Cardiac muscle cell (in vitro differentiated cells and primary cell): ENCODE results near the gene PIGC. TPM values are rescaled to one million over a fixed set of nuclear protein-coding genes. Genes with fewer than 3 reads are reported as not detected.
"Not testable (repeated sequence)": the region's sequence is repeated elsewhere in the genome, so short reads cannot be mapped to it uniquely, and the experiment has no call there.

Source experiments
- DNase-seq, 2 donors: peaks; one replicate each; pipeline versions ENCODE4 v3.0.0 to v3.0.0-alpha.2; 2010 to 2017; ENCODE audit warnings: low read depth in 1 of 2, low spot score in 1 of 2
- H3K27ac ChIP-seq: fragments of 200-600 bp; sonication (generic); 2 replicates; pipeline ENCODE4 v1.5.1; 2016
- H3K27me3 ChIP-seq: fragments of 200-600 bp; sonication (generic); 2 replicates; pipeline ENCODE4 v1.6.0; 2016; ENCODE audit warnings: control low read depth
- H3K36me3 ChIP-seq: fragments of 200-600 bp; sonication (generic); 2 replicates; pipeline ENCODE4 v1.5.1; 2016; ENCODE audit warnings: control low read depth
- H3K4me1 ChIP-seq: fragments of 200-600 bp; sonication (generic); 2 replicates; pipeline ENCODE4 v1.8.1; 2017; ENCODE audit warnings: low read depth, mild to moderate bottlenecking, mixed run types
- H3K4me3 ChIP-seq: fragments of 200-600 bp; sonication (generic); 2 replicates; pipeline ENCODE4 v1.5.1; 2016; ENCODE audit warnings: mild to moderate bottlenecking
- H3K9me3 ChIP-seq: fragments of 200-600 bp; sonication (generic); 2 replicates; pipeline ENCODE4 v1.5.1; 2017; ENCODE audit warnings: low read depth, mild to moderate bottlenecking, control low read depth
- polyA plus RNA-seq: library from polyadenylated mRNA; unstranded; fragments of >200 nt; fragmentation: Nextera tagmentation; extraction: Ambion mirVana; gene quantifications from 2 replicates; pipeline ENCODE4 v1.2.1, GENCODE V29; 2016
- total RNA-seq: library from RNA; depleted of rRNA; stranded (reverse); fragments of >200 nt; gene quantifications from 2 replicates; pipeline ENCODE4 v1.2.3, GENCODE V29; 2016
- TF ChIP-seq, protein P1 (sequence below): IDR thresholded peaks from 2 replicates; pipeline ENCODE4 v1.5.1; 2012; ENCODE audit warnings: low read depth, mild to moderate bottlenecking, low read length

The PIGC gene
- total and polyA plus RNA-seq, 2 experiments from 2014 or later = 10.9 to 35.1 TPM

DNA sequence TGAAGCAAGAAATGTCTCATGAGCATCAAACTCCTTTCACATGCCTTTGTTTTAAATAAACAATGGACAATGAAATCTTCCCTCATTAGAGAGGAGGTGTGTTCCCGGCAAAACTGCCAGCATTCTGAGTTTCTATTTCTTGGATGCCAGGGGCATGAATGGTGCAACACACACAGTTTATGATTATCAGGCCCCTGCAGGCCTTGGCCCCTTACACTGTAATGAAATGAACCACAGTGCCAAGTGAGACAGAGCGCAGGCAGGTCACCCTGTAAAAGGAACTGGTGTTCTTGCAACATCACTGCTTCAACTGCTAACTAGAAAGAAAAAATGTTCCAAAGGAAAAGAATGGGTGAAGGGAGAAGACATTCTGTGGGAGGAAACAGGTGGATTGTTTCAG lies 3.8 kb upstream of the PIGC start:
- Histone ChIP-seq H3K4me1 (peaks cover 29% of the 10 kb centered on the region), H3K9me3 (no peaks in the 10 kb centered on the region), H3K36me3 (no peaks in the 10 kb centered on the region), H3K27ac (no peak overlapping the region), H3K4me3 (no peak overlapping the region), H3K27me3 (no peaks in the 10 kb centered on the region)
- peak in 1 of 2 donors; percentile 60 for DNase-seq
- TF ChIP-seq, protein P1, sequence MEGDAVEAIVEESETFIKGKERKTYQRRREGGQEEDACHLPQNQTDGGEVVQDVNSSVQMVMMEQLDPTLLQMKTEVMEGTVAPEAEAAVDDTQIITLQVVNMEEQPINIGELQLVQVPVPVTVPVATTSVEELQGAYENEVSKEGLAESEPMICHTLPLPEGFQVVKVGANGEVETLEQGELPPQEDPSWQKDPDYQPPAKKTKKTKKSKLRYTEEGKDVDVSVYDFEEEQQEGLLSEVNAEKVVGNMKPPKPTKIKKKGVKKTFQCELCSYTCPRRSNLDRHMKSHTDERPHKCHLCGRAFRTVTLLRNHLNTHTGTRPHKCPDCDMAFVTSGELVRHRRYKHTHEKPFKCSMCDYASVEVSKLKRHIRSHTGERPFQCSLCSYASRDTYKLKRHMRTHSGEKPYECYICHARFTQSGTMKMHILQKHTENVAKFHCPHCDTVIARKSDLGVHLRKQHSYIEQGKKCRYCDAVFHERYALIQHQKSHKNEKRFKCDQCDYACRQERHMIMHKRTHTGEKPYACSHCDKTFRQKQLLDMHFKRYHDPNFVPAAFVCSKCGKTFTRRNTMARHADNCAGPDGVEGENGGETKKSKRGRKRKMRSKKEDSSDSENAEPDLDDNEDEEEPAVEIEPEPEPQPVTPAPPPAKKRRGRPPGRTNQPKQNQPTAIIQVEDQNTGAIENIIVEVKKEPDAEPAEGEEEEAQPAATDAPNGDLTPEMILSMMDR = no peak

DNA sequence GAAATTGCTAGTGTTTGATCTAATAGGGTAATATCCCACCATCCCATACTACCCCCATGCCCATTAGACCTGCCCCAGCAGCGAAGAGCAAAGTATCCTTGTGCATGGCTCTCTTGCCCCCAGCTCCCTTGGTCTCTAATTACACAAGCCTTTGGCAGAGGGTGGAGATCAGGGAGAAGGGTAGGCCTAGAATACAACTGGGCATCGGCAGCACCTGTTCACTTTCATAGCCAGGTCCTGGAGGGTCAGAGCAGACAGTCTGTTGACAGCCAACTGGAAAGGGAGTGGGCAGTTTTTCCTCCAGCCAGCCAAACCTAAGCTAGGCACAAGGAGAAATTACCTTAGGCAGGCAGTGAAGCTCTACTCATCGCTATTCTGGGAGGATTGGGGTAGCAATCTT lies 2.7 kb upstream of the PIGC start:
- Histone ChIP-seq H3K4me1 (peaks cover 20% of the 10 kb centered on the region), H3K36me3 (no peaks in the 10 kb centered on the region), H3K27ac (no peak overlapping the region), H3K9me3 (no peaks in the 10 kb centered on the region), H3K4me3 (no peak overlapping the region), H3K27me3 (no peaks in the 10 kb centered on the region)
- DNase-seq = no peak
- TF ChIP-seq, protein P1 = no peak

DNA sequence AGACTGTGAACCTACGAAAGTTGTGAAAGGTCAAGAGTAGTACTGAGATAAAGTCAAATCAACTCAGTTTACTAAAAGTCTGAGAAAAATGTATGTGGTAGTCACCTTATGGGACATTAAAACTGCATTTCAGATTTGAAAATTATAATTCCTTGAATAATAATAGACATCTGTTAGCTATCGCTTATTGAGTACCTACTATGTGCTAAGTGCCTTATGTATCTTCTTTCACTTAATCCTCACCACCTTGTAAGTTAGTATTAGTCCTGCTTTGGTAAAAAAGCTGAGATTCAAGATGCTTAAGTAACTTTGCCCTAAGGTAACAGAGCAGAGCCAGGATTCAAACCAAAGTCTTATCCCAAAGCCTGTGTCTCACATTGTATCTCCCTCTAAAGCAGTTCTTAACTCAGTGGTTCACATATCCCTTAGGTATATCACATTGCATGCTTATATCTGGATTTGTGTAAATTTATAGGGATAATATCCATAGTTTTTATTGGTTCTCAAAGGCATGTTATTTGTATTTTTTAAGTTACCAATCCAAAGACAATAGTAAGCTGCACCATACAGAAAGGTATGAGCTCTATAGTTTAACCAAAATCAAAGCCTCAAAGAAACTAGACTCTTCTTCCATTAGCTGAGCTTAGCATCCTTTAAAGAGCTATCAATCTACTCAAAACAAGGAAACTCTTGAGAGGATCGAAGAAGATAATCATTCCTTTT lies 865 bp downstream of the PIGC start:
- TF ChIP-seq, protein P1 = no peak
- Histone ChIP-seq H3K4me3 (peak overlapping the region; percentile 90), H3K27me3 (no peaks in the 10 kb centered on the region), H3K36me3 (no peaks in the 10 kb centered on the region), H3K27ac (no peak overlapping the region), H3K4me1 (peaks cover 6% of the 10 kb centered on the region), H3K9me3 (no peaks in the 10 kb centered on the region)
- no peak for DNase-seq

DNA sequence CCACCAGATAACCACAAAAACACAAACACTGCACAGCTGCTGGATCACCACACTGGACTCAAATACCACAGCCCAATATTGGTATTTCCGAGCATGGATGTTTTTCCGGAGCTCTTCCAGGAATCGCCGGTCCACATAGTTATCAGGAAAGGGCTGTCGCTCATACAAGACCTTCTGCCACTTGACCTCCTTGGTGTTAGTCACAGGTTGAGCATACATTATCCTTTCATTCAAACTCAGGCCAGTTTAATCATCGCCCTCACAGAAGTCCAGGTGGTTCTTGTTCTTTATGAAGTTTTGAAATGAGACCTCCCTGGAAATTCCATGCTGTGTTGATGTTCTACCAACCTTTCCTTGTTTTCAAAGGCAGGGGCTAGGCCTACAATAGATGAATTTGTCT lies 1.5 kb downstream of the PIGC start:
- Histone ChIP-seq H3K27ac (no peak overlapping the region), H3K4me3 (no peak overlapping the region), H3K27me3 (no peaks in the 10 kb centered on the region), H3K4me1 (peaks cover 6% of the 10 kb centered on the region), H3K9me3 (no peaks in the 10 kb centered on the region), H3K36me3 (no peaks in the 10 kb centered on the region)
- DNase-seq = no peak
- TF ChIP-seq, protein P1 = no peak

DNA sequence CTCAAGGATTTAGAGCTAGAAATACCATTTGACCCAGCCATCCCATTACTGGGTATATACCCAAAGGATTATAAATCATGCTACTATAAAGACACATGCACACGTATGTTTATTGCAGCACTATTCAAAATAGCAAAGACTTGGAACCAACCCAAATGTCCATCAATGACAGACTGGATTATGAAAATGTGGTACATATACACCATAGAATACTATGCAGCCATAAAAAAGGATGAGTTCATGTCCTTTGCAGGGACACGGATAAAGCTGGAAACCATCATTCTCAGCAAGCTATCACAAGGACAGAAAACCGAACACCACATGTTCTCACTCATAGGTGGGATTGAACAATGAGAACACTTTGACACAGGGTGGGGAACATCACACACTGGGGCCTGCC lies 6.7 kb downstream of the PIGC start:
- not testable (repeated sequence) for H3K27me3 ChIP-seq, H3K27ac ChIP-seq, DNase-seq, H3K9me3 ChIP-seq, H3K4me3 ChIP-seq, H3K36me3 ChIP-seq, H3K4me1 ChIP-seq

DNA sequence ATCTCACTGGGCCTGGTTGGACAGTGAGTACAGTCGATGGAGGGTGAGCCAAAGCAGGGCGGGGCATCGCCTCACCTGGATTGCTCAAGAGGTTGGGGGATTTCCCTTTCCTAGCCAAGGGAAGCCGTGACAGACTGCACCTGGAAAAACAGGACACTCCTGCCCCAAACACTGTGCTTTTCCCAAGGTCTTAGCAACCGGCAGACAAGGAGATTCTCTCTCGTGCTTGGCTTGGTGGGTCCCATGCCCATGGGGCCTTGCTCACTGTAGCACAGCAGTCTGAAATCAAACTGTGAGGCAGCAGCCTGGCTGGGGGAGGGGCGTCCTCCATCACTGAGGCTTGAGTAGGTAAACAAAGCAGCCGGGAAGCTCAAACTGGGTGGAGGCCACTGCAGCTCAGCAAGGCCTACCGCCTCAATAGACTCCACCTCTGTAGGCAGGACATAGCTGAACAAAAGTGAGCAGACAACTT lies 12.1 kb downstream of the PIGC start:
- Histone ChIP-seq H3K36me3 (no peaks in the 10 kb centered on the region), H3K27ac (no peak overlapping the region), H3K4me1 (no peaks in the 10 kb centered on the region), H3K4me3 (no peak overlapping the region), H3K9me3 (no peaks in the 10 kb centered on the region), H3K27me3 (no peaks in the 10 kb centered on the region)
- DNase-seq = no peak
- TF ChIP-seq, protein P1 = no peak
